SKM-1 treated with dmso at 0.1 percent for 144 hours (cell line): ENCODE measurements around the gene TUBA4B.

Experiments
- DNase-seq: peaks from one replicate; lab custom pipeline; 2025; ENCODE audit not compliant: unreplicated experiment; lab: John Stamatoyannopoulos, UW

The TUBA4B gene

GRCh38 chr2:219314804-219315468 is 61.9 kb downstream of the TUBA4B start:
- DNase-seq, result no peak
